NCI-H526 treated with DMSO at 0.1 percent for 48 hours (cell line): ENCODE data around the gene CADM3.

ENCODE experiments used
- DNase-seq: peaks from one replicate; lab custom pipeline; 2025; lab: John Stamatoyannopoulos, UW

The CADM3 gene, protein sequence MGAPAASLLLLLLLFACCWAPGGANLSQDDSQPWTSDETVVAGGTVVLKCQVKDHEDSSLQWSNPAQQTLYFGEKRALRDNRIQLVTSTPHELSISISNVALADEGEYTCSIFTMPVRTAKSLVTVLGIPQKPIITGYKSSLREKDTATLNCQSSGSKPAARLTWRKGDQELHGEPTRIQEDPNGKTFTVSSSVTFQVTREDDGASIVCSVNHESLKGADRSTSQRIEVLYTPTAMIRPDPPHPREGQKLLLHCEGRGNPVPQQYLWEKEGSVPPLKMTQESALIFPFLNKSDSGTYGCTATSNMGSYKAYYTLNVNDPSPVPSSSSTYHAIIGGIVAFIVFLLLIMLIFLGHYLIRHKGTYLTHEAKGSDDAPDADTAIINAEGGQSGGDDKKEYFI

DNA sequence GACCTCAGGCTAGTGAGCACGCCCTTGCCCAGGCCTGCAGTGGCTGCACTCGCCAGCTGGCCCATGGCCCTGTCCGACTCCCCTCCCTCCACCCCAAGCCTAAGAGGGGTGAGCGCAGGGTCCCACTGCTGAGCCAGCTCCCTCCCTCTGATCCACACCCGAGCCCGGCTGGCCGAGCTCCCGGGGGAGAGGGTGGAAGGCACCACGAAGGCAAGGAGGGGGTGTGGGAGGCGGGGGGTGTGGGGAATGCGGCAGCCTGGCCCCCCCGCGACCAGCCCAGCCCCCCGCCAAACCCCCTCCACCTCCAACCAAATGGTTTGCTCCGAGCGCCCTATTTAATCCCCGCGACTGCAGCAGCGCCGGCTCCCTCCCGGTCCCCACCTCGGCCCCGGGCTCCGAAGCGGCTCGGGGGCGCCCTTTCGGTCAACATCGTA lies at the start of gene CADM3:
CADM3 (plus strand) TSS at position 362 of the 434 bp plus-strand sequence. CDS start 151 bp downstream, outside the sequence.
- peak; percentile 77 for DNase-seq

DNA sequence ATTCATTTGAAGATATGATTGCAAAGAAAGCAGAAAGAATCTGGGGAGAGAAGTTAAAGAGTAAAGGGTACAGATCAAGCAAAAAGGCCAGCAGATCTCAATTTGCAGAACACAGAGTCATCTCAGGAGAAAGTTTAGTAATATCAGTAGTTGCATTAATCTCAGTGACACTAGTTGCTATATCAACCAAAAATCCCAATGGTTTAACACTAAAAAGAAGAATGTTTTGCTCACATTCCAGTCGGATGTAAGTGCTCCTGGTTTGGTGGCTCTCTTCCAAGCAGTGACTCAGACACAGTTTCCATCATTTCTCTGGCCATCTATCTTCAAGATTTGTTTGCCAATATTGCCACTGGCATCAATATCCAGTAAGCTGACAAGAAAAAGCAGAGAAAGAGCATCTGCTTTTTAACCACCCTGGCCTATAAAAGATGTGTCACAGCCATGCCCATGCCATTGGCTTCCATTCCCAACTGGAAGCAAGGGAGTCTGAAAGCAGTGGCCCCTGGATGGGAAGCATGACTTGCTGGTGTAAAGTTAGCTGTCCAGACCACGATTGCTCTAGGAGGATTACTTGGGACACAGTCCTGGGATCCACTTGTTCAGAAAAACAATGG lies 49.3 kb upstream of the CADM3 start:
- no peak for DNase-seq

DNA sequence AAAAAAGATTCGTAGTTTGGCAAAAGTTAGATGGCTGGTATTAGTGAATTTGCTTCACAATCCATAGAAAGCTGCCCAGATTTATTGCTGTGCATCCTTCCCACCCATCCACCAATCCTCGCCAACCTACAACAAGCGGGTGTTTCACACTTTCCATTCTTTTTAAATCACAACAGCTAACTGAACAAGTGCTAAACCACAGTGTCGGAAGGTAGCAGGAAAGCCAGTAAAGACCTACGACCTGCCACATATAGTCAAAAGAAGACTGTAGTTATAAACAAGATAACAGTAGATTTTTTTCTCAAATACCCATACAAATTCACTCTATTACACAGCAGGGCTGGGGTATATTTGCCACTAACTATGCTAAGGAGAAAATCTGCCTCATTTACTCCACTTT lies 47.8 kb upstream of the CADM3 start:
- no peak for DNase-seq

DNA sequence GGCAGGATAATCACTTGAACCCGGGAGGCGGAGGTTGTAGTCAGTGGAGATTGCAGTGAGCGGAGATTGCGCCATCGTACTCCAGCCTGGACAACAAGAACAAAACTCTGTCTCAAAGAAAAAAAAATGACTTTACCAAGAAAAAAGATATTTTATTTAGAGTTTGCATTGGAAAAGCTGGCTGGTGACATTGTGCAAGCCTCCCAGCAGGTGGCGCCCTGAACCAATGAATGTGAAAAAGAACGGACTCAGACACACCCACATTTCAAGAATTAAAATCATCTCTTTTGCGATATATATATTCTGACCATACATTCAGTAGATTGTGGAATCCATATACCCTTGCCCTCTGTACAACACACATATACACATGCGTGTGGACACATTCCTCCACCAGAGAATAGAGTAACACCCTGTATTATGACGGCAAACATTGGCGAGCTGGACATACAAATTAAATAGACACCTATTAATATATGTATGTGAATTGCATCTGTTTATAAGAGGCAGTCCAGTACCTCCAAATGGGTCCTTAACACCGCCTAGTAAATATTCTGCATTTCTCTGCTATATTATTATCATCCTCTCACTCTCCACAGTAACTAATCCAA lies 39.0 kb upstream of the CADM3 start:
- DNase-seq = peak; percentile 44

DNA sequence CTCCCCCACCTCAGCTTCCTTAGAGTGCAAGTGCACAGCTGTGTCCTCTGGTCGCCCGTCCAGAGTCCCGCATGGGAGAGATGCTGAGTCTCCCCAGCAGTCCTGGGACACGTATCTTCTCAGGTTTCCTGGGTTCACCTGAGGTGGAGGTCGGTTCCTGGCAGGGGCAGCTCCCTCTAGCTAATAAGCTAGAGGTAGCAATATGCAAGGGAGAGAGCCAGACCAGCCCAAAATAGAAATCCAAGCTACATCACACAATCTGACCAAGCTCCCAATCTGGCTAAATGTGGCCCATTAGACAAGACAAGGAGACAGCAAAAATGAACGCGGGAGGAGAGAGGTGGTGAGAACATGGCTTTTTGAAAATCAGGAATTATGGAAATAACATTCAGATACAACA lies 30.9 kb upstream of the CADM3 start:
- DNase-seq = no peak

DNA sequence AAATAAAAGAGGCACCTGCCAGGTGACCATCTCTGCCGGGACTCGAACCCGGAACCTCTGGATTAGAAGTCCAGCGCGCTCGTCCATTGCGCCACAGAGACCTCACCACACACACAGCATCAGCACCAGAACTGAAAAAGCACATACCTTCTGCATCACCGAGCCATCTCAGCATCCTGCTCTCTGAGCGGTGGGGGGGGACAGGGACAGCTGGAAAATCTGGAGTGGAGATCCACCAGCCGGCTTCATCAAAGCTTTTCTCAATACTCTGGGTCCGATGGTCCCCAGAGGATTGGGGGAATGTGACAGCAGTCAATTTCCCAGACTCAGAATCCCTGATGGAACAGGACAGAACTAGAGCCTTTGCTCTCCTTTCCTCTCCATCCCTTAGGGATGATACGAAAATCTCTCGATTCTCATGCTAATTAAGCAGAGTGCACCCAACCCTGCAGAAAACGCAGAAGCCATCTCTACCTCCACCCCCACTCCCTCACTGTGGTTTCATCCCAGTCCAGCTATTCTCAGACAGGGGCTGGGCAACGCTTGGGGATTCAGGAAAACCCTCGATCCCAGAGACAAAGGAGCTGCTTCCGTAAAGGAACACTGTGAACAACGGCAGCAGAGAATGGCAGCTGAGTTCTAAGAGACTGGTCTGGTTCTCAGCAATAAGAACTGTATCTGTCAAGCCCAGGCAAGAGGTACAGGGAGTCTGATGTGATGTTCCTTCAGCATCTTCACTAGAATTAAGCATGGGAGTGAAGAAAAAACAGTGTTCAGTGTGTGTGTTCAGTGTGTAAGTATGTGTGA lies 29.6 kb upstream of the CADM3 start:
- peak; percentile 74 for DNase-seq

DNA sequence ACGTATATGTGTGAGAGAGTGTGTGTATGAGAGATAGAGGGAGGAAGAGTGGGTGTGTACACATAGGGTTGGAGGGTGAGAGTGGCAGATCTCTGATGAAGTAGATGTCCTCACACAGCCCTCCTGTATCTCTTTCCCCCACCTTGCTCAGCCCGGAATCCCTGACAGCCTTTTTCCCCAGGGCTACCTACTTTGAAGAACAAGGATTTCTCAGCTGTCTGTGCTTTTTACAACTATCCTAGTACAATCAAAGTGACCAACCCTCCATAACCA lies 29.1 kb upstream of the CADM3 start:
- DNase-seq = no peak

DNA sequence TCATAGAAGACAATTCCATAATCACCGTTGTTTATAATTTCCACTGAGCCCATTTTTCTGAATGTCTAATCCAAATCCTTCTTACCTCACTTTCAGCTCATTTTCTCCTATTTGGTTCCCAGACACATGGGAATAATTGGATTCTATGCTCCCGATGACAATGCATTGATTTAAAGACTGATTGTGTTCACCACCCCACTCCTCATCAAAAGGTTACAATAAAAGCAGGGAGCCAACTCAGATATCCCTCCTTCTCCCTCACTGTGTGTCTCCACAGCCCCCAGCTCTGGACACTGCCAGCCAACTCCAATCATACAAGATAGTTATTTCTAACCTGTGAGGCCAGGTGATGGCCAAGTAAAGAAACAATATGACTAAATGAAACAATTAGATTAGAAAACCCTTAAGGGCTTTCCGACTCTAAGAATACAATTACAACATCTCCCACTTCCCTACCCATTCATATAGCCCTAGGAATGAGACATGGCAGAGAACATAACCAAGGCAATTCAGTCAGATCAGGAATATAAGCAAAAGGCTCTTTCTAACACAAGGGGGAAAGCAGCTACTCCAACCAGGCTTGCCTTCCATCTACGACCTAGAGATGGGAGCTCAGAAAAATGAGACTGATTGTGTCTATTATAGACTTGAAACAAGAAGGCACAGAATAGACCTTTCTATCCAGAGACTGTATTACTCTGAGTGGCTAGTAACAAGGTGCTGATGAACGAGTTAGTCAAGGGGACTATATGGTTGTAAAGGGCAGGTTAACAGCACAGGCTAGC lies 28.5 kb upstream of the CADM3 start:
- DNase-seq = no peak

DNA sequence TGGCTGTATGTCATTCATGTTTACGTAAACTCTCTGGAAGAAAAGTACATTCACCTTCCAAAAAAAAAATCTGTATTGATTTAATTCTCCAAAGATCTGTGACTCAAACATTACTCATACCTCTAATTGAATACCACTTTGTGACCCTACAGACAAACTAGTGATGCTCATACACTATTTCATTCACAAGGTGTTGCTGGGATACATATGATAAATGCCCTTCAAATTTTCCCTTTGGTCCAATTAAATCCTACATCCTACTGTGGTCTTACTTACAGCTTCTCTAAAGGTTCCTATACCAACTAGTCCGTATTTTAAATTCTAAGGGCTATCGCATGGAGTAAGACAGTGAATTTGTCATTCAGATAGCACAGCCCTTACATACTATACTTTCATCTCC lies 26.8 kb upstream of the CADM3 start:
- DNase-seq = no peak

DNA sequence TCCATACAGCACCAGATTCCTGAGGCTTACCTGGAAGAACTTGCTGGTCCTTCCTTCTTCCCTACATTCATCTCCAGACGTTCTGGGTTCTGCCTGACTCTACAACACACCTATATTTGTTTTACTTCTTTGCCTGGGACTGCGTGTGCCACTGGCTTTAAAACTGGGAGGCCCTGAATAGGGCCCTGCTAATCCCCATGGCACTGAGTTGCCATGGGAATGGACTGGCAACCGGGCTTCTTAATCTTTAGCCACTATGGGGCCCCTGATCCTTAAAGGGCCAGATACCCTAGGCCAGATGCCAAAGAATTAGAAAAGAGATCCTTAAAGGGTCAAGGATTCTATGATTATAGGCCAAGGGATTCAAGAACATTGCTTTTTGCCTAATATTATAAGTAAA lies 24.4 kb upstream of the CADM3 start:
- DNase-seq = no peak

DNA sequence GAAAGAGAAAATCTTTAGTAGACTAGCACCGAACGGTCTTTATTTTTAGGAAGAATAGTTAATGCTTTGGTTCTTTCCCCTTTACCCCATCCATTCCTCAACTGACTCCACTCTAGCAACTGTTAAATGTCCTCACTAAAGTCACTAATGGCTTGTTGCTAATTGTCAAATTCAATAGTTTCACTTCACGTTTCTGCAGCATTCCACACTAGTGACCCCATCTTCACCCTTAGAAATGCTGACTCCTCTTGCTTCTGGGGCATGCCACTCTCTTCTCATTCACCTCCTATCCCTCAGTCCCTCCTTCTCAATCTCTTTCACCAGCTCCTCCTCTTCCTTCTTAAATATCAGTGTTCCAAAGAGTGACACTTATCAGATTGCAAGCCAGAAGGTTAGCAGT lies 19.4 kb upstream of the CADM3 start:
- DNase-seq = no peak

DNA sequence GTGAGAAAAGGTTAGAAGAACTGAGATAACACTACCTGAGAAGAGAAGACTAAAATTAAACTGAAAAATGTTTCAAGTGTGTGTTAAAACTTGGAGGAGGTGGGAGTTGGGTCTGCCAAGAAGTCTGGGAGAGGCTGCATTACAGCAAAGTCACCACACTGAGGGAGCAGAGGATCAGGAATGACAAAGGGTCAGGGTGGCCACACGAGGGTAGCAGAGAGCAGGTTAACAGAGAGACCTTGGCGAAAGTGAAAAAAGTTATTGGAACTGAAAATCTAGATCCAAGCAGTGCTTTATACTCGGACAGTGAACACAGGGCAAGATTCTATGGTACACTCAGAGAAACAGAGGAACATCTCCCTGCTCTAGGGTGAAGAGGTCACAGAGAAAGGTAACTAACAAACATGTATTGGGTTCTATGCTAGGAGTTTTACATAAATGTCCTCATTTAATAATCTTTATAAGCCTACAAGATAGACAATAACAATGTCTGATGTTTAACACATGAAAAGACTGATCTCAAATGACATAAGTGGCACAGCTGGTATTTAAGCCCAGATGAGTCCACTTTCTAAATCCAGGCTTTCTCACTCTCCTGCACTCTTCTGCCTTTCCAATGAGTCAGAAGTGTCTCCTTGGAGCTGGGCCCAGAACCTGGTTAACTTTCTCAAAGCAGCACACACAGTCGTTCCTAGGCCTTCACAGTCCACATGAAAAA lies 10.3 kb upstream of the CADM3 start:
- DNase-seq = peak; percentile 78

DNA sequence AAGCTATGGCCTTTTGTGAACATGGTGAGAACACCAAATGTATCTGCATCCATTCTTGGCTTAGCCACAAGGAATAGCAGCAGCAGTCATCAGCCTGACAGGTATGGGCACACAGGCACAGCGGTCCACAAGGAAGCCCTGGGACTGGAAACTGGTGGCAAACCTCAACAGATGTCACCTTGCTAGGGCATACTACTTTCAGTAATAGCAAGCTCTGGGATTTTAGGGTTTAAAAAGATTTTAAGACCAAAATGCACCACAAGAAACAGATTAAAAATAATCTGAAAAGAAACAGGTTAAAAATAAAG lies 9.7 kb upstream of the CADM3 start:
- DNase-seq = no peak

DNA sequence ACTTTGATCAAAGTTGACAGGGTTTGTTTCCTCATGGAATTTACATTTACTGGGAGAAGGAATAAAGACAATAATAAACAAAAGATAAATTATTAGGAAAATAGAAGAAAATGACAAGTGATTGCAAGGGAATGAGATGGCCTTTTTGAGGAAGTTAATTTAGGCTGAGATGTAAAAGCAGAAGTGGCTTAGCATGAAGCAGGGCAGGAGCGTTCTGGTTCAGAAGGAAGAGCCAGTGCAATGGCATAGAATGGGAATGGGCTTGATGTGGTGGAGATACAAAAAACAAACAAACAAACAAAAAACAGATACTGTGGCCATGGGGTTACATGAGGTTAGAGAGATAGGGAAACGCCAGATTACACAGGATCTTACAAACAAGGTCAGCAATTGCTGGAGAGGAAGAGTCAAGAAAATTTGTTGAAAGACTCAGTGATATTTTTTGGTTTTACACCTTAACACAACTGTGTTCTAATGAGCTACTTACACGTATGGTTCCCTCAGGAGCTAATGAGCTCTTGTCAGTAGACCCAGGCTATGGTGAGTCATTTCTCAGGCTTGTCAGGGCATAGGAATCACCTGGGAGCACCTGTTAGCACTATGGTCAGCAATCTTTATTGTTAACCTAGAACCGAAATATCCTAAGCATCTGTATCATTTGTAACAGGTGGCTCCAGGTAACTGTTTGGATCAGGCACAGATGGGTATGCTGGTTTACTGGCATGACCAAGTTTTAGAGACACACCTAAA lies 8.7 kb upstream of the CADM3 start:
- no peak for DNase-seq

DNA sequence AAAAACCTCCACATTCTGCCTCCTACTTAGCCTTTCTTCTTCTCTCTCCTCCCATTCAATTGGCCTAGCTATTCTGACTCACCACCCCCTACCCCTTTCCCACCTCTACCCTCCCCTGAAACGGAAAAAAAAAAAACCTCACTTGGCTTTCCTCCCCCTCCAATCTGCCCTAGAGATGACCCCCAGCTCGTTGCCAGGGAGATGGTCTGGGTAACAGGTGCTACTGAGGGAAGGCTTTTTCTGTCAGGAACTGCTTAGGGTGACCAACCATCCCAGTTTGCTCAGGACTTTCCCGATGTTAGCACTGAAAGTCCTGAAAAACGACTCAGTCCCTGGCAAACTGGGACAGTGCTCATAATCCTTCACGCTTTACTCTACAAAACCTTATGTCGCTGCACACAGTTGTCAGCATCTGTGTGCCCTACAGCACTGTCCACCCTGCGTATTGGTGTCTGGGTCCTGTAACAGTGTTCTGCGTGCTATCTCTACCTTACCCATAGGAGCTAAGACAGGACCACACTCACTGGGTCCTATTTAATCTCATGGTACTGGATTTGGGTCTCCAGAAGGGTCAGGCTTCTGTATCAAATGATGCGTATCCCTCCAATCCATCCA lies 7.7 kb upstream of the CADM3 start:
- DNase-seq = no peak

DNA sequence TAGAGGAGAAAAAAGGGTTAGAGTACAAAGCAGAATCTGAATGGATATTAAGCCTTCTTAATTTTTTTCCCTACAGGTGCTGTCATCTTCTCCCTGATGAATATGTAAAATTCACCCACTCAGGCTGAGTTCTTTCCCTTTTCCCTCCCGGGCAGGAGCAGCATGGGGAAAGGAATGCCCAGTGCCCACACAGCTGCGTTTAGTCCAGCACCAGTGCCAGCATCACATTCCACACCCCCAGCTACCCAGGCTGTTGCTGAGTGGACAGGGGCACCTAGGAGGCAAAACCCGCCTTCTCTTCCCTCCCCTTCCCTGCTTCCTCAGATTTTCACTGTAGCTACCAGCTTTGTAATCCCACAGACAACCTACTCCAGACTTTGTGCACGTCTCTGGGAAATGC lies 3.4 kb upstream of the CADM3 start:
- DNase-seq = no peak

DNA sequence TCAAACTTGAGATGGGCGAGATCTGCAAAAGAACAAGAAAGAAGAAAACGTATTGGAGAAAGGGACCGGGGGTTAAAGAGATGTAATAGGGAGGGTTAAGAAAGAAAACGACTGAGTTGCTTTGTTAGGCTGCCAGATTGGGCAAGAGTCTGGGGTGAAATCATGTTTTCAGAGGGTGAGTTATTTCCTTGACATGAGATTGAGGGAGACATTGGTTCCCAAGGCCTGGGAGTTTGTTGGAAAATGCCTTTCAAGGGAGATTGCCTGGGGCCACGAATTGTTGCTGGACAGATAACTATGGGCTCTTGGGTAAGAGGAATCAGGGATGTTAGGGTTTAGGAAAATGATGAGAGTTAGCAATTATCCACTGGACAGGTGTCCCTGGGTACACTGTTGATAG lies 776 bp upstream of the CADM3 start:
- DNase-seq = no peak

DNA sequence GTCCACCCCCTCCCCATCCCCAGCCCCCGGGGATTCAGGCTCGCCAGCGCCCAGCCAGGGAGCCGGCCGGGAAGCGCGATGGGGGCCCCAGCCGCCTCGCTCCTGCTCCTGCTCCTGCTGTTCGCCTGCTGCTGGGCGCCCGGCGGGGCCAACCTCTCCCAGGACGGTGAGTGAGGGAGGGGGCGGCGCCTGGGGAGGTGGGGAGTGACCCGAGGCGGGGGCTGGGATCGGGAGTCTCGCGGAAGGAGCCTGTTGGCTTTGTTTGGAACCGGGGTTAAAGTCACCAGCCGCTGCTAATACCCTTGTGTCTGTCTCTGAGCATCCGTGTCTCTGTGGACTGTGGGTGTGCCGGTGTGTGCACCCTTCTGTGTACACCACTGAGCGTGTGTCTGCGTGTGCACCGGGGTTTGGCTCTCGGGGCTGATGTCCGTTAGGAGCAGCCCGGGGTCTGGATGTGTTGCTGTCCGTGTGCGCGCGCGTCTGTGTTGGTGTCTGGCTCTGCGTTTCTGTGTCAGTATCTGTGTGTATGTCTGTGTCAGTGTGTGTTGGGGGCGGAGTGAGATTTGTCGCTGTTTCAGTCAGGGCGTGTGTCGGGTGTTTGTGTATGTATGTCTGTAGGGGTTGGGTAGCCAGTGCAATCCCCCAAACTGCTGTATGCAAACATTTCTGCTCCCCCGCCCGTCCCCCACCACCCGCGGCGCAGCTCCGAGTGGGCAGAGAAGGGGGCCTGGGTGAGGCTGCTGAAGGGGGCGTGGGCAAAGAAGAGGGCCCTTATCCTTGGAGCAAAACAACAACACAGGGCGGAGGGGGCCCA lies 480 bp downstream of the CADM3 start:
- DNase-seq = peak; percentile 88

DNA sequence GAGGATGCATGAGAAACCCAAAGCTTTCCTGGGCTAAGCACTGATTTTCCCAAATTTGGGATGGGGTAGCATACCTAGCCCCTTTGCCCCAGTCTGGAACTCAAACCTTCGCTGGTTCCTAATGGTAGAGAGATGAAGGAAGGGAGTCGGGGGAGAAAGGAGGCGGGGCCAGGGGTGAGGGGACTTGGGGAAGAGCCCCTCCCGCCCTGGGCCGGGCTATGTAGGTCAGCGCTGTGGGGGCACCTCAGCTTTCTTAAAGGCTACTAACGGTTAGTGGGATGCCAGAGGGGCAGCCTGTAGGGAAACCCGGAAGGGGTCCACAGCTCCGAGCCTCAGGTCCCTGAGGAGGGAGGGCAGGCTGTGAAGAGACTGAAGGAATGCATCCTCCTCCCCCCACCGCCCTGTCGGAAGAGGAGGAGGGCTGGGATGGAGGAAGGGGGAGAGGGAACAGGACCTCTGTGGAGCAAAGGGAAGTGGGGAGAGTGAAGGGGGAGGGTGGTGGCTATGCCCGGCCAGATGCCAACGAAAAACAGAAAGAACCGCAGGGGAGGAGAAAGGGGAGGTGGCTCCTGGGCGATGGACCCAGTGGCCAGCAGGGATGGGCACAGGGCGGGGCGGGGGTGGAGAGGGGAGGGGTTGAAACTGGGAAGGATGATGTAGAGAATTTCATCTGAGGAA lies 1.3 kb downstream of the CADM3 start:
- no peak for DNase-seq
